MM.1S (cell line): ENCODE results near the gene MRI1.

Experiments used
- DNase-seq: peaks from one replicate; pipeline ENCODE4 v3.0.0-alpha.2; 2015
- H2AFZ ChIP-seq: fragments of 300-600 bp; sonication (generic); 2 replicates; pipeline ENCODE4 v1.6.0; 2016; ENCODE audit warnings: antibody characterized with exemption, low read length
- H3F3A ChIP-seq: fragments of 300-600 bp; sonication (generic); 2 replicates; pipeline ENCODE4 v1.6.1; 2016; ENCODE audit warnings: mild to moderate bottlenecking, antibody characterized with exemption, low read length, moderate library complexity, mixed read lengths; ENCODE audit not compliant: insufficient read depth
- H3K27ac ChIP-seq: fragments of 300-600 bp; sonication (generic); 2 replicates; pipeline ENCODE4 v1.5.1; 2016; ENCODE audit warnings: mild to moderate bottlenecking, low read length
- H3K27me3 ChIP-seq: fragments of 300-600 bp; sonication (generic); replicated peaks from 2 replicates; pipeline ENCODE4 v1.6.0; 2016; ENCODE audit warnings: low read length; ENCODE audit not compliant: insufficient read depth
- H3K36me3 ChIP-seq: fragments of 300-600 bp; sonication (generic); replicated peaks from 2 replicates; pipeline ENCODE4 v1.6.1; 2016; ENCODE audit warnings: mild to moderate bottlenecking, low read length, mixed read lengths; ENCODE audit not compliant: insufficient read depth
- H3K4me1 ChIP-seq: fragments of 300-600 bp; sonication (generic); 2 replicates; pipeline ENCODE4 v1.6.1; 2016; ENCODE audit warnings: low read length, mixed read lengths
- H3K4me2 ChIP-seq: fragments of 300-600 bp; sonication (generic); 2 replicates; pipeline ENCODE4 v1.6.0; 2016; ENCODE audit warnings: low read depth, low read length
- H3K4me3 ChIP-seq: fragments of 300-600 bp; sonication (generic); 2 replicates; pipeline ENCODE4 v1.5.1; 2016; ENCODE audit warnings: low read length, mixed read lengths
- H3K79me2 ChIP-seq: fragments of 300-600 bp; sonication (generic); 2 replicates; pipeline ENCODE4 v1.6.1; 2016; ENCODE audit warnings: mixed run types, low read length, mixed read lengths
- H3K9ac ChIP-seq: fragments of 300-600 bp; sonication (generic); 2 replicates; pipeline ENCODE4 v1.6.1; 2016; ENCODE audit warnings: low read length, mixed read lengths
- H3K9me2 ChIP-seq: fragments of 300-600 bp; sonication (generic); replicated peaks from 2 replicates; pipeline ENCODE4 v1.6.1; 2016; ENCODE audit warnings: mild to moderate bottlenecking, low read length, mixed read lengths; ENCODE audit not compliant: insufficient read depth
- H3K9me3 ChIP-seq: fragments of 300-600 bp; sonication (generic); replicated peaks from 2 replicates; pipeline ENCODE4 v1.6.1; 2016; ENCODE audit warnings: mild to moderate bottlenecking, low read length, mixed read lengths; ENCODE audit not compliant: insufficient read depth
- H4K20me1 ChIP-seq: fragments of 300-600 bp; sonication (generic); 2 replicates; pipeline ENCODE4 v1.6.1; 2016; ENCODE audit warnings: mild to moderate bottlenecking, low read length, moderate library complexity, mixed read lengths; ENCODE audit not compliant: insufficient read depth
- CTCF ChIP-seq: fragments of 300-600 bp; sonication (generic); IDR thresholded peaks from 2 replicates; pipeline ENCODE4 v1.5.1; 2016; ENCODE audit warnings: antibody characterized with exemption, low read length, mixed read lengths
- EZH2 ChIP-seq: fragments of 300-600 bp; sonication (generic); optimal IDR thresholded peaks from 2 replicates; pipeline ENCODE3; 2017; ENCODE audit warnings: low read depth, mild to moderate bottlenecking, antibody characterized with exemption, low read length, mixed read lengths
- EZH2phosphoT487 ChIP-seq: fragments of 300-600 bp; sonication (generic); IDR thresholded peaks from 2 replicates; pipeline ENCODE4 v1.6.1; 2018; ENCODE audit warnings: antibody characterized with exemption, low read length

The MRI1 gene

GRCh38 chr19:13757805-13758772 is 6.2 kb upstream of the MRI1 start:
- no peak for DNase-seq

GRCh38 chr19:13758795-13759194 is 5.5 kb upstream of the MRI1 start:
- H3K79me2 ChIP-seq, result no peaks in the 10 kb centered on the region
- H2AFZ ChIP-seq, result no peak overlapping the region
- H3K9me2 ChIP-seq, result no peaks in the 10 kb centered on the region
- no peaks in the 10 kb centered on the region for H4K20me1 ChIP-seq
- no peak for TF ChIP-seq EZH2phosphoT487
- no peak for TF ChIP-seq EZH2
- TF ChIP-seq CTCF, result no peak
- DNase-seq, result no peak
- H3K27ac ChIP-seq, result no peak overlapping the region
- H3K36me3 ChIP-seq, result no peaks in the 10 kb centered on the region
- no peaks in the 10 kb centered on the region for H3F3A ChIP-seq
- no peak overlapping the region for H3K4me2 ChIP-seq
- H3K9me3 ChIP-seq, result no peaks in the 10 kb centered on the region
- no peak overlapping the region for H3K4me3 ChIP-seq
- H3K9ac ChIP-seq, result no peak overlapping the region
- no peaks in the 10 kb centered on the region for H3K27me3 ChIP-seq
- no peaks in the 10 kb centered on the region for H3K4me1 ChIP-seq

More at GRCh38 chr19:13757805-13758772, 6.2 kb upstream of the MRI1 start:
- Histone ChIP-seq H3K4me3 (no peak overlapping the region), H3F3A (no peaks in the 10 kb centered on the region), H3K9ac (no peak overlapping the region), H4K20me1 (no peaks in the 10 kb centered on the region), H3K27ac (no peak overlapping the region), H3K9me3 (no peaks in the 10 kb centered on the region), H3K36me3 (no peaks in the 10 kb centered on the region), H3K9me2 (no peaks in the 10 kb centered on the region), H3K4me1 (no peaks in the 10 kb centered on the region), H3K4me2 (no peak overlapping the region), H3K79me2 (no peaks in the 10 kb centered on the region), H3K27me3 (no peaks in the 10 kb centered on the region), H2AFZ (no peak overlapping the region)
- TF ChIP-seq EZH2 (no peak), EZH2phosphoT487 (no peak), CTCF (no peak)

GRCh38 chr19:13761423-13761822 is 2.9 kb upstream of the MRI1 start:
- Histone ChIP-seq H3K36me3 (no peaks in the 10 kb centered on the region), H3K4me3 (no peak overlapping the region), H3K9ac (no peak overlapping the region)

More at GRCh38 chr19:13761423-13761822, 2.9 kb upstream of the MRI1 start:
- no peak for TF ChIP-seq EZH2
- no peak for DNase-seq
- H3K4me1 ChIP-seq, result 0 out of 2 replicates have a peak, but pooled peaks cover 6% of the 10 kb centered on the region
- H3K9me3 ChIP-seq, result no peaks in the 10 kb centered on the region
- peaks cover 11% of the 10 kb centered on the region for H3K79me2 ChIP-seq
- no peak overlapping the region for H2AFZ ChIP-seq
- H4K20me1 ChIP-seq, result no peaks in the 10 kb centered on the region
- H3K27ac ChIP-seq, result no peak overlapping the region
- no peaks in the 10 kb centered on the region for H3K9me2 ChIP-seq
- H3F3A ChIP-seq, result no peaks in the 10 kb centered on the region
- H3K27me3 ChIP-seq, result no peaks in the 10 kb centered on the region
- H3K4me2 ChIP-seq, result no peak overlapping the region
